ENCODE data around the gene PLPP7.

PLPP7 gene

GRCh38 chr9:131318231-131319085, 28.9 kb downstream of the PLPP7 start:
- H3K9ac ChIP-seq, result no peak overlapping the region
- no peak overlapping the region for H3K4me3 ChIP-seq (IDR thresholded peaks at IDR 0.05; ENCODE audit: insufficient read depth, low read depth, low read length)
- TF ChIP-seq CTCF (conservative IDR thresholded peaks at IDR 0.05; ENCODE audit: low read depth, low read length), result no peak
- no peaks in the 10 kb centered on the region for H3K36me3 ChIP-seq (ENCODE audit: insufficient read depth)
- no peak overlapping the region for H2AFZ ChIP-seq (ENCODE audit: low read depth)
- no peaks in the 10 kb centered on the region for H4K20me1 ChIP-seq (ENCODE audit: insufficient read depth)
- no peaks in the 10 kb centered on the region for H3K27me3 ChIP-seq (ENCODE audit: insufficient read depth, low read depth)
- H3K4me1 ChIP-seq (ENCODE audit: low read depth, poor library complexity, severe bottlenecking), result no peaks in the 10 kb centered on the region
- H3K27ac ChIP-seq, result no peak overlapping the region
- no peak overlapping the region for H3K4me2 ChIP-seq
- no peaks in the 10 kb centered on the region for H3K79me2 ChIP-seq (ENCODE audit: insufficient read depth, low read depth)

GRCh38 chr9:131319486-131319885, 30.0 kb downstream of the PLPP7 start:
- Histone ChIP-seq H2AFZ (ENCODE audit: low read depth) (no peak overlapping the region), H3K9ac (no peak overlapping the region), H3K27ac (no peak overlapping the region), H3K4me2 (no peak overlapping the region), H3K4me1 (ENCODE audit: low read depth, poor library complexity, severe bottlenecking) (no peaks in the 10 kb centered on the region), H4K20me1 (ENCODE audit: insufficient read depth) (no peaks in the 10 kb centered on the region), H3K27me3 (ENCODE audit: insufficient read depth, low read depth) (no peaks in the 10 kb centered on the region), H3K4me3 (IDR thresholded peaks at IDR 0.05; ENCODE audit: insufficient read depth, low read depth, low read length) (no peak overlapping the region), H3K79me2 (ENCODE audit: insufficient read depth, low read depth) (no peaks in the 10 kb centered on the region), H3K36me3 (ENCODE audit: insufficient read depth) (no peaks in the 10 kb centered on the region)
- TF ChIP-seq CTCF (conservative IDR thresholded peaks at IDR 0.05; ENCODE audit: low read depth, low read length), result no peak

DNA sequence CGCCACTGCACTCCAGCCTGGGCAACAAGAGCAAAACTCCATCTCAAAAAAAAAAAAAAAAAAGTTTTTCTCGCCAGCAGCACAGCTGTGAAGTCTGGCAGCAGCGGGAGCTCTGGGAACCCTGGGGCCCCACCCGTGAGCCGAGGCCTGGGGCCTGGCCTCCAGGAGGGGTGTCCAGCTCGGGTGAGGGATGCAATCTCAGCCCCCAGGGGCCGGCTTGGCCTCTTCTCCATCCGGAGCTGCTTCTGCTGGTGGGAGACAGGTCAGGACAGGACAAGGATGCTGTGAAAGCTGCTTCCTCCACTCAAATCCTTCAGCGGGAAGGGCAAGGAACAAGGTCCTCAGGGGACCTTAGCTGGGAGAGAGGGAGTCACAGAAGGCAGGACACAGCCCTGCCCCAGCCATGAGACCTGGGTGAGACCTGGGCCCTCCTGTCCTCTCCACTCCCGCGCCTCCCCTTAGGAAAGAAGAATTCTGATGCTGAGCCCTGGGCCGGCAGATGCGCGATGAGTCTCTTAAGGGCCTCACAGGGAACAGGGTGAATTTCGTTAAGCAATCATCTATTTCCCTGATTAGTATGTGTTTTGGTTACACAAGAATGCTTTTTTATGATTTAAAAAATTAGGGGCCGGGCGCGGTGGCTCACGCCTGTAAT, 30.6 kb downstream of the PLPP7 start:
- H3K27me3 ChIP-seq (ENCODE audit: insufficient read depth, low read depth), result no peaks in the 10 kb centered on the region
- no peak overlapping the region for H2AFZ ChIP-seq (ENCODE audit: low read depth)
- H3K79me2 ChIP-seq (ENCODE audit: insufficient read depth, low read depth), result no peaks in the 10 kb centered on the region
- H3K27ac ChIP-seq, result no peak overlapping the region
- H3K9ac ChIP-seq, result no peak overlapping the region
- no peaks in the 10 kb centered on the region for H4K20me1 ChIP-seq (ENCODE audit: insufficient read depth)
- H3K4me2 ChIP-seq, result no peak overlapping the region
- H3K4me1 ChIP-seq (ENCODE audit: low read depth, poor library complexity, severe bottlenecking), result no peaks in the 10 kb centered on the region
- no peak for TF ChIP-seq CTCF (conservative IDR thresholded peaks at IDR 0.05; ENCODE audit: low read depth, low read length)
- no peak overlapping the region for H3K4me3 ChIP-seq (IDR thresholded peaks at IDR 0.05; ENCODE audit: insufficient read depth, low read depth, low read length)
- no peaks in the 10 kb centered on the region for H3K36me3 ChIP-seq (ENCODE audit: insufficient read depth)

DNA sequence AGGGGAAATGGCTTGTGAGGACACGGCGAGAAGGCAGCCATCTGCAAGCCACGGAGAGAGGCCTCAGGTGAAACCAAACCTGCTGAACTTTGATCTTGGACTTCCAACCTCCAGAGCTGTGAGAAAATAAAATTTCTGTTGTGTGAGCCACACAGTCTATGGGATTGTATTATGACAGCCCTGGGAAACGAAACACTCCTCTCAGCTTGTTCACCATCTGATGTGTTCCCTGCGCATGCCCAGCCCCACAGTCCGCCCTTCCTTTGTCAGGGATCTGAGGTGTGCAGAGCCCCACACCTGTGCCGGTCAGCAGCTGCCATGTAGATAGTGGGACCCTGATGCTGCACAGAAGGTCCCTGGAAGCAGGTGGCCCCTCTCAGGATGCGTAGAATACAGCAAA, 34.1 kb downstream of the PLPP7 start:
- no peak for TF ChIP-seq CTCF (conservative IDR thresholded peaks at IDR 0.05; ENCODE audit: low read depth, low read length)
- Histone ChIP-seq H3K27me3 (ENCODE audit: insufficient read depth, low read depth) (no peaks in the 10 kb centered on the region), H3K36me3 (ENCODE audit: insufficient read depth) (no peaks in the 10 kb centered on the region), H3K79me2 (ENCODE audit: insufficient read depth, low read depth) (no peaks in the 10 kb centered on the region), H3K9ac (no peak overlapping the region), H4K20me1 (ENCODE audit: insufficient read depth) (no peaks in the 10 kb centered on the region), H3K27ac (no peak overlapping the region), H2AFZ (ENCODE audit: low read depth) (no peak overlapping the region), H3K4me1 (ENCODE audit: low read depth, poor library complexity, severe bottlenecking) (no peaks in the 10 kb centered on the region), H3K4me3 (IDR thresholded peaks at IDR 0.05; ENCODE audit: insufficient read depth, low read depth, low read length) (no peak overlapping the region), H3K4me2 (no peak overlapping the region)
